ENCODE measurements around the gene SPATA46. TPM values are rescaled to one million over a fixed set of nuclear protein-coding genes. Genes with fewer than 3 reads are reported as not detected.

Gene SPATA46
- total RNA-seq, 1 experiment from 2014 or later, result not detected

- intact Hi-C loops (cut with micrococcal nuclease; ENCODE audit: unreplicated experiment), result loop anchor here (10.0 kb wide), 1 partner anchor 190 kb away; no protein-coding TSS in a partner anchor
- DNase-seq, result no peak
Measured at GRCh38 chr1:162385280-162385623, 8.6 kb upstream of the SPATA46 start.

DNA sequence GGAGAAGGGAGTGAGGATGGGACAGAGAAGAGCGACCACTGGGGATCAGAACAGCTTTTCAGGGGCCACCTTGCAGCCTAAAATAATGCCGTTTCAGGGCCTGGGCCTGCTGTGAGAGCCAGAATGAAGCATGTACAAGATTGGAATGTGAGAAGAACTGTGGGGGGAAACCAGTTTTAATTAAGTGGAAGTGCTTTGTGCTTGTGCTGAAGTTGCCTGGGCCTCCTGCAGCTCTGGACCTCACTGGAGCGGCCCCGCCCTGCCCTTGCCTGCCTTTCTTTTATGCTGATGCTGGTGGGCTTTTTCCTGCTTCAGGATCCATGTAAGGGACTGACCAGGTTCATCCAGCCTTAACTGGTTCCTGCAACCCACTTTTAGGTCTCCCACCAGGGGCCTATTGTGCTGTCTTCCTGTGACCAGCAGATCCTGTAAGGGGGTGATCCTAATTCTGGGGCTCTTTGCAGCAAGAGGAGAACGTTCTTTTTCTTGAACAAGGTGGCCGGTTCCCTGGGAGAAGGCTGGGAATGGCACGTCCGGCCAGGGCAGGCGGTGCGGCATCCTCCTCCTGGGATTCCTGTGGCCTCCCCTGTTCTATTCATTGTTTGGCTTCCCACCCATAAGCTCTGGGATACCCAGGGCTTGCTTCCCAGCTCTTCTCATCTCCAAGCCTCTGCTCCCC, 8.1 kb upstream of the SPATA46 start:
- intact Hi-C loops (cut with micrococcal nuclease; ENCODE audit: unreplicated experiment), result loop anchor here (10.0 kb wide), 1 partner anchor 190 kb away; no protein-coding TSS in a partner anchor
- H3K4me3 Mint-ChIP-seq (ENCODE audit: unreplicated experiment), result no peak overlapping the region
- H3K4me1 Mint-ChIP-seq (ENCODE audit: low read depth, unreplicated experiment), result peaks cover 17% of the 10 kb centered on the region
- Histone ChIP-seq H3K36me3 (ENCODE audit: control insufficient read depth, insufficient read depth, low read length) (no peaks in the 10 kb centered on the region; the same call in 1 of the 2 replicates), H3K4me3 (ENCODE audit: low read depth, low read length) (no peak overlapping the region), H3K9me3 (no peaks in the 10 kb centered on the region), H3K27me3 (replicated peaks; ENCODE audit: control insufficient read depth, insufficient read depth, low read length) (no peaks in the 10 kb centered on the region), H3K4me1 (peaks cover 39% of the 10 kb centered on the region)
- TF ChIP-seq CTCF (IDR thresholded peaks at IDR 0.05; ENCODE audit: insufficient read depth in 1 of 2, low read depth in 1 of 2, low read length in 1 of 2, severe bottlenecking in 1 of 2, unreplicated experiment in 1 of 2), result no peak
- DNase-seq, result no peak
- no peak overlapping the region for H3K27ac Mint-ChIP-seq (ENCODE audit: unreplicated experiment)
- H3K9me3 Mint-ChIP-seq (ENCODE audit: unreplicated experiment), result no peaks in the 10 kb centered on the region
- H3K27me3 Mint-ChIP-seq (ENCODE audit: insufficient read depth, unreplicated experiment), result no peaks in the 10 kb centered on the region
- CTCF ChIA-PET, result no interaction called here
- POLR2A ChIA-PET, result no interaction called here
- no TSS peak for BruUV-seq (replicated peaks)
- H3K36me3 Mint-ChIP-seq (ENCODE audit: insufficient read depth, unreplicated experiment), result peaks cover 6% of the 10 kb centered on the region

More at GRCh38 chr1:162385280-162385623, 8.6 kb upstream of the SPATA46 start:
- Mint-ChIP-seq H3K27me3 (ENCODE audit: insufficient read depth, unreplicated experiment) (no peaks in the 10 kb centered on the region), H3K27ac (ENCODE audit: unreplicated experiment) (no peak overlapping the region), H3K4me1 (ENCODE audit: low read depth, unreplicated experiment) (peaks cover 17% of the 10 kb centered on the region), H3K9me3 (ENCODE audit: unreplicated experiment) (no peaks in the 10 kb centered on the region), H3K36me3 (ENCODE audit: insufficient read depth, unreplicated experiment) (peaks cover 6% of the 10 kb centered on the region), H3K4me3 (ENCODE audit: unreplicated experiment) (no peak overlapping the region)
- H3K4me3 ChIP-seq (ENCODE audit: low read depth, low read length), result no peak overlapping the region
- BruUV-seq (replicated peaks), result no TSS peak
- TF ChIP-seq CTCF (IDR thresholded peaks at IDR 0.05; ENCODE audit: insufficient read depth in 1 of 2, low read depth in 1 of 2, low read length in 1 of 2, severe bottlenecking in 1 of 2, unreplicated experiment in 1 of 2), result no peak
- no peaks in the 10 kb centered on the region for H3K27me3 ChIP-seq (replicated peaks; ENCODE audit: control insufficient read depth, insufficient read depth, low read length)
- H3K9me3 ChIP-seq, result no peaks in the 10 kb centered on the region
- no peaks in the 10 kb centered on the region; the same call in 1 of the 2 replicates for H3K36me3 ChIP-seq (ENCODE audit: control insufficient read depth, insufficient read depth, low read length)
- POLR2A ChIA-PET, result no interaction called here
- peaks cover 38% of the 10 kb centered on the region for H3K4me1 ChIP-seq
- CTCF ChIA-PET, result no interaction called here

DNA sequence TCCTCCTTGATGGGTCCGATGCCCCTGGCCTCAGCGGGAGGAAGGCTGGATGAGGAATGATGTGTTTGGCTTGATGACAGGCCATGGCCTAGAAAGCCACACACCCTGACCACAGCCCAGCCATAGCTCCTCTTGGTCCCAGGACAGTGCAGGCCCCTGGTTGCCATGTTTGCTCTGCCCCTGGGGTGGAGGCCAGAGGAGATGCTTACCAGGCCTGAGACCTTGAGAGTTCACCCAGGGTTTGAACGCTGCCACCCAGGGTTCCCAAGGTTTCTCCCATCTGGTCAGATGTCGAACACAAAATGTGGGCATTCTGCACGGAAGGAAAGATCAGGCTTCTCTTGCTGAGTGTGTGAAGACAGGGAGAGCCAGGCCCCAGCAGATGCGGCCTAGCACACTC, 7.5 kb upstream of the SPATA46 start:
- no peak for DNase-seq
- peaks cover 6% of the 10 kb centered on the region for H3K36me3 Mint-ChIP-seq (ENCODE audit: insufficient read depth, unreplicated experiment)
- no peaks in the 10 kb centered on the region for H3K9me3 Mint-ChIP-seq (ENCODE audit: unreplicated experiment)
- H3K36me3 ChIP-seq (ENCODE audit: control insufficient read depth, insufficient read depth, low read length), result no peaks in the 10 kb centered on the region; the same call in 1 of the 2 replicates
- H3K4me1 ChIP-seq, result peaks cover 37% of the 10 kb centered on the region
- no peak for TF ChIP-seq CTCF (IDR thresholded peaks at IDR 0.05; ENCODE audit: insufficient read depth in 1 of 2, low read depth in 1 of 2, low read length in 1 of 2, severe bottlenecking in 1 of 2, unreplicated experiment in 1 of 2)
- no peaks in the 10 kb centered on the region for H3K9me3 ChIP-seq
- H3K27ac Mint-ChIP-seq (ENCODE audit: unreplicated experiment), result no peak overlapping the region
- H3K27me3 Mint-ChIP-seq (ENCODE audit: insufficient read depth, unreplicated experiment), result no peaks in the 10 kb centered on the region
- intact Hi-C loops (cut with micrococcal nuclease; ENCODE audit: unreplicated experiment), result loop anchor here (10.0 kb wide), 1 partner anchor 189 kb away; no protein-coding TSS in a partner anchor
- CTCF ChIA-PET, result no interaction called here
- H3K4me3 ChIP-seq (ENCODE audit: low read depth, low read length), result no peak overlapping the region
- no TSS peak for BruUV-seq (replicated peaks)
- POLR2A ChIA-PET, result no interaction called here
- peaks cover 16% of the 10 kb centered on the region for H3K4me1 Mint-ChIP-seq (ENCODE audit: low read depth, unreplicated experiment)
- no peak overlapping the region for H3K4me3 Mint-ChIP-seq (ENCODE audit: unreplicated experiment)
- H3K27me3 ChIP-seq (replicated peaks; ENCODE audit: control insufficient read depth, insufficient read depth, low read length), result no peaks in the 10 kb centered on the region
